OCI-LY7 (cell line): ENCODE data around the gene ITGB2.

Source experiments
- CTCF ChIP-seq: fragments of 200-600 bp; sonication (generic); conservative IDR thresholded peaks from 2 replicates; pipeline ENCODE4 v1.5.1; 2014; ENCODE audit warnings: mild to moderate bottlenecking, antibody characterized with exemption, low read length, moderate library complexity, mixed read lengths
- EZH2phosphoT487 ChIP-seq: fragments of 200-600 bp; sonication (generic); IDR thresholded peaks from 2 replicates; pipeline ENCODE4 v1.6.1; 2018; ENCODE audit warnings: low read depth, borderline replicate concordance, mild to moderate bottlenecking, mixed run types, antibody characterized with exemption, low read length, moderate library complexity, mixed read lengths

- TF ChIP-seq CTCF (no peak), EZH2phosphoT487 (no peak)
Measured at GRCh38 chr21:44950351-44950750, 29.7 kb upstream of the ITGB2 start.
